ENCODE measurements around the gene HES2. TPM values are rescaled to one million over a fixed set of nuclear protein-coding genes. Genes with fewer than 3 reads are reported as not detected.
"Not testable (repeated sequence)": the region's sequence is repeated elsewhere in the genome, so short reads cannot be mapped to it uniquely, and the experiment has no call there.

The HES2 gene
- total RNA-seq, 1 donor from 2014 or later: 5.9 TPM

GRCh38 chr1:6456800-6457466, 37.2 kb upstream of the HES2 start:
- Mint-ChIP-seq H3K27ac (no peak overlapping the region), H3K36me3 (peaks cover 3% of the 10 kb centered on the region), H3K9me3 (no peaks in the 10 kb centered on the region), H3K4me3 (no peak overlapping the region), H3K4me1 (ENCODE audit: unreplicated experiment) (peaks cover 17% of the 10 kb centered on the region), H3K27me3 (peaks cover 9% of the 10 kb centered on the region)
- no peak for DNase-seq (ENCODE audit: extremely low spot score, unreplicated experiment)
- TF ChIP-seq CTCF (conservative IDR thresholded peaks at IDR 0.05): no peak

- not testable (repeated sequence) for H3K9me3 Mint-ChIP-seq; H3K27me3 Mint-ChIP-seq; H3K27ac Mint-ChIP-seq; H3K36me3 Mint-ChIP-seq; H3K4me3 Mint-ChIP-seq; DNase-seq (ENCODE audit: extremely low spot score, unreplicated experiment)
- H3K4me1 Mint-ChIP-seq (ENCODE audit: unreplicated experiment): peaks cover 17% of the 10 kb centered on the region
Measured at GRCh38 chr1:6455752-6456520, 36.2 kb upstream of the HES2 start.

- H3K27ac Mint-ChIP-seq: no peak overlapping the region
- H3K27me3 Mint-ChIP-seq: peaks cover 12% of the 10 kb centered on the region
Measured at GRCh38 chr1:6454856-6455751, 35.4 kb upstream of the HES2 start.

GRCh38 chr1:6453895-6454855, 34.5 kb upstream of the HES2 start:
- not testable (repeated sequence) for H3K36me3 Mint-ChIP-seq; H3K9me3 Mint-ChIP-seq; H3K4me3 Mint-ChIP-seq; H3K27ac Mint-ChIP-seq; DNase-seq (ENCODE audit: extremely low spot score, unreplicated experiment)
- Mint-ChIP-seq H3K4me1 (ENCODE audit: unreplicated experiment) (peaks cover 19% of the 10 kb centered on the region), H3K27me3 (peaks cover 20% of the 10 kb centered on the region)

More at GRCh38 chr1:6454856-6455751, 35.4 kb upstream of the HES2 start:
- no peaks in the 10 kb centered on the region for H3K9me3 Mint-ChIP-seq
- no peak for DNase-seq (ENCODE audit: extremely low spot score, unreplicated experiment)
- TF ChIP-seq CTCF (conservative IDR thresholded peaks at IDR 0.05): no peak
- H3K36me3 Mint-ChIP-seq: peaks cover 3% of the 10 kb centered on the region
- no peak overlapping the region for H3K4me3 Mint-ChIP-seq
- H3K4me1 Mint-ChIP-seq (ENCODE audit: unreplicated experiment): peaks cover 17% of the 10 kb centered on the region

GRCh38 chr1:6450943-6451373, 31.2 kb upstream of the HES2 start:
- no peak for DNase-seq (ENCODE audit: extremely low spot score, unreplicated experiment)
- Mint-ChIP-seq H3K27me3 (peaks cover 27% of the 10 kb centered on the region), H3K36me3 (no peaks in the 10 kb centered on the region), H3K9me3 (no peaks in the 10 kb centered on the region), H3K4me1 (ENCODE audit: unreplicated experiment) (peaks cover 14% of the 10 kb centered on the region), H3K27ac (peak overlapping the region; percentile 21), H3K4me3 (peak overlapping the region; percentile 56)
- no peak for TF ChIP-seq CTCF (conservative IDR thresholded peaks at IDR 0.05)

- not testable (repeated sequence) for H3K9me3 Mint-ChIP-seq; DNase-seq (ENCODE audit: extremely low spot score, unreplicated experiment)
- peaks cover 14% of the 10 kb centered on the region for H3K4me1 Mint-ChIP-seq (ENCODE audit: unreplicated experiment)
Measured at GRCh38 chr1:6450486-6450885, 30.8 kb upstream of the HES2 start.

More at GRCh38 chr1:6450486-6450885, 30.8 kb upstream of the HES2 start:
- peak overlapping the region; percentile 21 for H3K27ac Mint-ChIP-seq
- not testable (repeated sequence) for H3K36me3 Mint-ChIP-seq
- H3K27me3 Mint-ChIP-seq: peaks cover 27% of the 10 kb centered on the region
- peak overlapping the region; percentile 56 for H3K4me3 Mint-ChIP-seq

Measured in type B pancreatic cell (in vitro differentiated cells).